Measurements from ENCODE around the gene EEIG2.
A peak's percentile ranks its signal among the peaks of the same experiment; 100 is the strongest.

Gene EEIG2

GRCh38 chr1:108574008-108574407, 14.1 kb downstream of the EEIG2 start:
- no peak for DNase-seq (ENCODE audit: insufficient read length, low spot score)
- no peak for TF ChIP-seq POLR2AphosphoS5 (IDR thresholded peaks at IDR 0.05; ENCODE audit: low read depth, low read length)
- TF ChIP-seq TAF1 (IDR thresholded peaks at IDR 0.05; ENCODE audit: low read depth, low read length) = no peak
- TF ChIP-seq POLR2A (IDR thresholded peaks at IDR 0.05; ENCODE audit: low read depth, low read length) = no peak
- TF ChIP-seq POU2F2 (IDR thresholded peaks at IDR 0.05; ENCODE audit: low read depth, low read length) = no peak
- TF ChIP-seq PAX5 (IDR thresholded peaks at IDR 0.05; ENCODE audit: insufficient read depth, low read length, severe bottlenecking) = no peak
- no peak for TF ChIP-seq SPI1 (IDR thresholded peaks at IDR 0.05; ENCODE audit: low read depth, low read length)
- FAIRE-seq = no peak

DNA sequence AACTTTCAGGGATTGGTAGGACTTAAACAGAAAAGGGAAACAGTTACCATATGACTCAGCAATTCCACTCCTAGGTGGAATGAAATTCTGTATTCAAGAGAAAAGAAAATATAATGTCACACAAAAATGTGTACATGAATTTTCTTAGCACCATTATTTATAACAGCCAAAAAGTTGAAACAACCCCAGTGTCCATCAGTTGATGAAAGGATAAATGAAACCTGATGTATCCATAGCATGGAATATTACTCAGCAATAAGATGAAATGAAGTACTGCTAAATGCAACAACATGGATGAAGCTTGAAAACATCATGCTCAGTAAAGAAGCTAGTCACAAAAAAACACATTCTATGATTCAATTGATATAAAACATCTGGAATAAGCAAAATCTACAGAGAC, 15.5 kb downstream of the EEIG2 start:
- no peak for DNase-seq (ENCODE audit: insufficient read length, low spot score)
- no peak for FAIRE-seq
- TF ChIP-seq POLR2A (IDR thresholded peaks at IDR 0.05; ENCODE audit: low read depth, low read length) = no peak
- no peak for TF ChIP-seq SPI1 (IDR thresholded peaks at IDR 0.05; ENCODE audit: low read depth, low read length)
- no peak for TF ChIP-seq POU2F2 (IDR thresholded peaks at IDR 0.05; ENCODE audit: low read depth, low read length)
- no peak for TF ChIP-seq PAX5 (IDR thresholded peaks at IDR 0.05; ENCODE audit: insufficient read depth, low read length, severe bottlenecking)
- TF ChIP-seq POLR2AphosphoS5 (IDR thresholded peaks at IDR 0.05; ENCODE audit: low read depth, low read length) = no peak
- no peak for TF ChIP-seq TAF1 (IDR thresholded peaks at IDR 0.05; ENCODE audit: low read depth, low read length)

GRCh38 chr1:108583757-108584427, 24.0 kb downstream of the EEIG2 start:
- no peak for DNase-seq (ENCODE audit: insufficient read length, low spot score)
- no peak for TF ChIP-seq SPI1 (IDR thresholded peaks at IDR 0.05; ENCODE audit: low read depth, low read length)
- no peak for FAIRE-seq

GRCh38 chr1:108584428-108584856, 24.5 kb downstream of the EEIG2 start:
- FAIRE-seq (no peak), DNase-seq (ENCODE audit: insufficient read length, low spot score) (no peak)

GRCh38 chr1:108585313-108585712, 25.4 kb downstream of the EEIG2 start:
- no peak for TF ChIP-seq POLR2AphosphoS5 (IDR thresholded peaks at IDR 0.05; ENCODE audit: low read depth, low read length)
- TF ChIP-seq POLR2A (IDR thresholded peaks at IDR 0.05; ENCODE audit: low read depth, low read length) = no peak
- no peak for TF ChIP-seq PAX5 (IDR thresholded peaks at IDR 0.05; ENCODE audit: insufficient read depth, low read length, severe bottlenecking)
- no peak for TF ChIP-seq TAF1 (IDR thresholded peaks at IDR 0.05; ENCODE audit: low read depth, low read length)
- TF ChIP-seq POU2F2 (IDR thresholded peaks at IDR 0.05; ENCODE audit: low read depth, low read length) = no peak
- TF ChIP-seq SPI1 (IDR thresholded peaks at IDR 0.05; ENCODE audit: low read depth, low read length) = no peak
- FAIRE-seq (no peak), DNase-seq (ENCODE audit: insufficient read length, low spot score) (no peak)

More at GRCh38 chr1:108584428-108584856, 24.5 kb downstream of the EEIG2 start:
- TF ChIP-seq SPI1 (IDR thresholded peaks at IDR 0.05; ENCODE audit: low read depth, low read length) (peak; percentile 69), PAX5 (IDR thresholded peaks at IDR 0.05; ENCODE audit: insufficient read depth, low read length, severe bottlenecking) (no peak)

- FAIRE-seq = no peak
- TF ChIP-seq POLR2A (IDR thresholded peaks at IDR 0.05; ENCODE audit: low read depth, low read length) = no peak
- DNase-seq (ENCODE audit: insufficient read length, low spot score) = no peak
Observed at GRCh38 chr1:108590441-108590840, 30.5 kb downstream of the EEIG2 start.

GRCh38 chr1:108590957-108591356, 31.1 kb downstream of the EEIG2 start:
- DNase-seq (ENCODE audit: insufficient read length, low spot score) (no peak), FAIRE-seq (peak; percentile 64)
- TF ChIP-seq TAF1 (IDR thresholded peaks at IDR 0.05; ENCODE audit: low read depth, low read length) (no peak), PAX5 (IDR thresholded peaks at IDR 0.05; ENCODE audit: insufficient read depth, low read length, severe bottlenecking) (no peak)

- FAIRE-seq = no peak
- TF ChIP-seq PAX5 (IDR thresholded peaks at IDR 0.05; ENCODE audit: insufficient read depth, low read length, severe bottlenecking) (no peak), POLR2A (IDR thresholded peaks at IDR 0.05; ENCODE audit: low read depth, low read length) (no peak)
- DNase-seq (ENCODE audit: insufficient read length, low spot score) = no peak
Observed at GRCh38 chr1:108591466-108591865, 31.6 kb downstream of the EEIG2 start.

DNA sequence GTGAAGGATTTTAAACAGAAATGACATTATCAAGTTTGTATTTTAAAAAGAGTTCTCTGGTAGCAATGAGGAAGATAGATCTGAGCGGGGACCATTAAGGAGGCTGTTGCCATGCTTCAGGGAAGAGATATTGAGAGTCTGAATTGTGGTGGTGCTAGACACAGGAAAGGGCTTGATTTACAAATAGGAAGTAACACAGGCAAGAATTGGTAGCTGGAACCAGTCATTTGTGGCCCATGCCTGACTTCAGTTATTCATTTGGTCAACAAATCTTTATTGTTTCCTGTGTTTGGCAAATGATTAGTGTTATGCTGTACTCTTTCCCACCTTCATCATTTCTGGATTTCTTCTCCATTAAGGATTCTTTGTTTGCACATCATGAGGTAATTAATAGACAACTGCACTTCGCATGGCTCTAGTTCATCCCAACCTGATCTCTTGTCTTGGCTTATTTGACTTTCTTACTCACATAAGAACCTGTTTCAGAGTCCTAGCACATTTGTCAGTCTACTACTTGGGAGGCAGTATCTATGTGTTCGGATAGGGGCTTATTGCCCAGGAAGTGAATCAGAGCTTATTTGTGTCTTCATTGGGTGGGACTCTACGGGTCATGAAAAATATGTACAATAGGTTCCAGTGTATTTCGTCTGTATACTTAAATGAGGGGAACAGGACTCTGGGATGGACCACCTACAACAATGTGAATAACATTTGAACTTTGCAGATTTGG, 32.3 kb downstream of the EEIG2 start:
- FAIRE-seq (peak; percentile 82), DNase-seq (ENCODE audit: insufficient read length, low spot score) (no peak)
- TF ChIP-seq POU2F2 (IDR thresholded peaks at IDR 0.05; ENCODE audit: low read depth, low read length) (no peak), PAX5 (IDR thresholded peaks at IDR 0.05; ENCODE audit: insufficient read depth, low read length, severe bottlenecking) (no peak), SPI1 (IDR thresholded peaks at IDR 0.05; ENCODE audit: low read depth, low read length) (no peak), POLR2A (IDR thresholded peaks at IDR 0.05; ENCODE audit: low read depth, low read length) (no peak), POLR2AphosphoS5 (IDR thresholded peaks at IDR 0.05; ENCODE audit: low read depth, low read length) (no peak), TAF1 (IDR thresholded peaks at IDR 0.05; ENCODE audit: low read depth, low read length) (no peak)

GRCh38 chr1:108593448-108593847, 33.5 kb downstream of the EEIG2 start:
- DNase-seq (ENCODE audit: insufficient read length, low spot score) = no peak
- TF ChIP-seq TAF1 (IDR thresholded peaks at IDR 0.05; ENCODE audit: low read depth, low read length) (no peak), POU2F2 (IDR thresholded peaks at IDR 0.05; ENCODE audit: low read depth, low read length) (no peak), POLR2AphosphoS5 (IDR thresholded peaks at IDR 0.05; ENCODE audit: low read depth, low read length) (no peak), PAX5 (IDR thresholded peaks at IDR 0.05; ENCODE audit: insufficient read depth, low read length, severe bottlenecking) (no peak), POLR2A (IDR thresholded peaks at IDR 0.05; ENCODE audit: low read depth, low read length) (no peak), SPI1 (IDR thresholded peaks at IDR 0.05; ENCODE audit: low read depth, low read length) (no peak)
- no peak for FAIRE-seq

Measured in GM12891 (cell line).